Astrocyte of the cerebellum (primary cell): ENCODE data around the gene FBXW10.
"Not testable (repeated sequence)": the region's sequence is repeated elsewhere in the genome, so short reads cannot be mapped to it uniquely, and the experiment has no call there.

Experiments used
- DNase-seq: peaks from one replicate; pipeline ENCODE4 v3.0.0-alpha.2; 2011; ENCODE audit warnings: low read depth
- H3K4me3 ChIP-seq: 2 replicates; pipeline ENCODE4 v1.5.1; 2011; ENCODE audit warnings: mild to moderate bottlenecking, low read depth, low read length, moderate library complexity
- in situ Hi-C: cut with HindIII; loops from 2 replicates; pipeline ENCODE4 v1.10.0; 2017; ENCODE audit warnings: low sequenced_read_pairs

The FBXW10 gene

DNA sequence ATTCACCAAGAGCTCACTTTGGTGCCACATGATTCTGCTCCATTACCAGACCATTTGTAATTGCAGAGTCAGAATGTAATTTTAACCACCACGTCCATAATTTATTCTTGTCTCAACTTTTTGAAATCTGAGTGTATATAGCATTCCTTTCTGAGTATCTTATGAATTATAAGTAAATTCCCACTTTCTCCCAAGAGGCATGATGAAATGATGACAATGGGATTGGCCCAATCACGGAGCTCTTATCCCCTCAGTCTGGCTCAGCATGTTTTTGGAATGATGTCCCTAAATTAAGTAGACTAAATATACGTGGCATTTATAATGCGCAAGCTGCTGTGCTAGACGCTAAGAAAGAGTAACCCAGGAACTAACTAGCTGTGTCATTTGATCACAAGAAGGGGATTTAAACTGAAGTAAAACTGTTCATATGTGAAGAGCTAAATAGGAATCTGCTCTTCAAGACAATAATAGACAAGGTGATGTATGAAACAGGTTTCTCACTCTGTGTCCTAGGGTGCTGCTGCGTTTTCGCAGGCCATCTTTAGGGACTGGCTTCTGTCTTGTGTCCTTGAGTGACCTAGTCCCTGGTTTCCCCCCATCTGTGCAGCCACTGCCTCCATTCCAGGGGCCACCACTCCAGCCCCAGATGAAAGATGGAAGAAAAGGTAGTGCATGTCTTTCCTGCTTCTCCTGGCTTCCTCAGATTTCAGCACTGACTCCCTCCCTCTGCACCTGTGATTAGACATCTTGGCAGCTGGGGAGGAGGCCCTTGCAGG, 4.0 kb upstream of the FBXW10 start:
- DNase-seq, H3K4me3 ChIP-seq, in situ Hi-C loops: not testable (repeated sequence)

DNA sequence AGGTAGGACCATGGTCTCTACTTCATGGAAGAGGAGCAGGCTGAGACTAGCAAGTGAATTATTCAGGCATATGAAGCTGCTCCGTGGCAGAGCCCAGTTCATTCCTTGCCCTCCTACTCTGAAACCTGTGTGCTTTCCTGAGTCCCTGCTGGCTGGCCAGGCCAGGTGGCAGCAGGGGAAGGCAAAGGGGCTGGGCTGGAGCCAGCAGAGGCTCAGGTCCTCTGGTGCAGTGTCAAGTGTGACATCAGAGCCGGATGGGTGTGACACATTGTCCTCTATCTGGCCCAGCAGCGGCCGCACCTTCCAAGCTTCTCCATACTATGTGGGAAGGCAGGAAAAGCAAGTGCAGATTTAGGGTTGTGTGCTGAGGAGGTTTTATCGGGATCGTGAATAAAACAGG, 2.6 kb upstream of the FBXW10 start:
- DNase-seq, H3K4me3 ChIP-seq, in situ Hi-C loops: not testable (repeated sequence)

DNA sequence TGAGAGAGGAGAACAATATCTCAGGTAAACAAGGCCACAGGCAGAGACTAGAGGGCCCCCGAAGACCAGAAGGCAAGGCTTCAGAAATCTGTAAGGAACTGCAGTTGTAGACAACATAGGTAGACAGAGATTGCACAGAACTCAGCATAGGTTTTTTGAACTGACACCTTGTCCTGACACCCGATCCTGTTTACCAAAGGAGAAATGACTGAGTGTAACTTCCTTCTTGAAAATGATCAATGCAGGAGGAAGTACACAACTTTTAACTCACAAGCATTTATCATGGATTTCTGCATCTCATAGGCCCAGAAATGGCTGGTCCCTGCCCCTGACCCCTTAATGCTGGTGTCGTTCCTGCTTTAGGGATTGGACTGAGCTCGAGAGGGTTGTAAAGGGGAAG, 872 bp downstream of the FBXW10 start:
- in situ Hi-C loops, H3K4me3 ChIP-seq, DNase-seq: not testable (repeated sequence)

DNA sequence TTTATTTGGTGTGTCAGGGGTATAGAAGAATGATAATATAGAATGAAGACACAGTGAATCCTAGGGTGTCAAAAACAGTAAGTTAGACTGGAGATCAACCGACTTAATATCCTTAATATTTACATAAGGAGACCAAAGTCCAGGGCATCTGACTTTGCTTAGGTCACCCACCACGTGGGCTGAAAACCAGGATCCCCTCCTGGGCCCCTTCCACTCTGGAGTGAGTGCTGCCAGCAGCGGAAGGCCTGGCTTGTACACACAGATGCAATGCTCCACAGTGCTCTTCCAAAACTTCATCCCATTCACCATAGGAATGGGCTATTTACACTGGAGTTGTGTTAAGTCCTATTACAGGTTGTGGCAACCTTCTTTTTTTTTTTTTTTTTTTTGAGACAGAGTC, 2.7 kb downstream of the FBXW10 start:
- H3K4me3 ChIP-seq, in situ Hi-C loops, DNase-seq: not testable (repeated sequence)

DNA sequence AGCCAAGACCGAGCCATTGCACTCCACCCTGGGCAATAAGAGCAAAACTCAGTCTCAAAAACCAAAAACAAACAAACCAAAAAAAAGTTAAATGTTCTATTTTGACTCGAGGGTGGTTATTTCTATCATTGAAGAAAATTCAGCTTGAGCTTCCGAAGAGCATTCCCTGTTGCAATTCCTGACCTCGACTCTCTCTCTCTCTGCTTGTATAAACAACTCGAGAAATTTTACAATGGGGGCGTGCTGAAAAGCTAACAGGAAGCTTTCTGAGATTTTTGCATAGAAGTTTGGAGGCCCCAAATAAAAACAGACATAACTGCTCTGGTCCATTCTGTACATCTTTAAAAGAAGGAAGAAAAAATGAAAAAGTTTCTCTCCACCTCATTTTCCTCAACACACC, 3.6 kb downstream of the FBXW10 start:
- in situ Hi-C loops = not testable (repeated sequence)

DNA sequence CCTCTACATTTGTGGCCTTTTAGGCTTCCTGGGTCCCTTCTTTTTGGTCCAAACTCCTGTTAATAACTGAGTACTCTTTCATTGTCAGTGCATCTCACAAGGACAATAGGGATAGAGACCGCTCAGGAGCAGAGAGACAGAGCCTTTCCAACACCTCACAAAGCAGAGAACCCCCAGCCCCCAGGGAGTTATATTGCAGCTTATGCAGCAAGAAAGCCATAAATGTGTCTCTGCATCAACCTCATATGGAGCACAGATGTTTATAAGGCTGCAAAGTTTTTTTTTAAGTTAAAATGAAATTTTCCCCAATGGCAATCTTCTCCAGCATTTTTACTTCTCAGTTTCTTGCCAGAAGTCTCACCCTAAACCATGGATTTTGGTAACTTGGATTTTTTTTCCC, 6.4 kb downstream of the FBXW10 start:
- in situ Hi-C loops, H3K4me3 ChIP-seq, DNase-seq: not testable (repeated sequence)

More for the DNA sequence above, 3.6 kb downstream of the FBXW10 start:
- H3K4me3 ChIP-seq, DNase-seq: not testable (repeated sequence)

DNA sequence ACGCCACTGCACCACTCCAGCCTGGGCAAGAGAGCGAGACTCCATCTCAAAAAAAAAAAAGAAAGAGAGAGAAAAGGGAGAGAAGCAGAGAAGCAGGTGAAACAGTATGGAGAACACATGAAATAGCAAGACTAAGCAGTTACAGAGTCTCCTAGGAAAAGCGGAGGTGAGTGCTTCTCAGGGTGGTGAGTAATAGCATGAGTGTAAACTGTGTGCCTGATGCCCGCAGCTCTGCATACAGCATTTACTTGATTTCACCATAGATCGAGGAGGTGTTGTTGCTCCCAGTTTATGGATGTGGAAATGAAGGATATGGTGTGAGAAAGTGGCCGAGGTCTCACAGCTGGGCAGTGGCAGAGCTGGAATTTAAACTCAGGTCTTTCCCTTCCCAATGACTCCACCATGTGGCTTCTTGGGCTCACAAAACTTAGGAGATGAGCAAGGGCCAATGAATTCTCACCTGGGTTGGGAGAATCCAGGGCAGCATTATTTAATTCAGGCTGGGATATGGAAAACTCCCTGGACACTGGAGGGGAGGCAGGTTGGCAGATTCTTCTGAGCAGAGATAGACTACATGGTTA, 10.1 kb downstream of the FBXW10 start:
- in situ Hi-C loops = not testable (repeated sequence)

DNA sequence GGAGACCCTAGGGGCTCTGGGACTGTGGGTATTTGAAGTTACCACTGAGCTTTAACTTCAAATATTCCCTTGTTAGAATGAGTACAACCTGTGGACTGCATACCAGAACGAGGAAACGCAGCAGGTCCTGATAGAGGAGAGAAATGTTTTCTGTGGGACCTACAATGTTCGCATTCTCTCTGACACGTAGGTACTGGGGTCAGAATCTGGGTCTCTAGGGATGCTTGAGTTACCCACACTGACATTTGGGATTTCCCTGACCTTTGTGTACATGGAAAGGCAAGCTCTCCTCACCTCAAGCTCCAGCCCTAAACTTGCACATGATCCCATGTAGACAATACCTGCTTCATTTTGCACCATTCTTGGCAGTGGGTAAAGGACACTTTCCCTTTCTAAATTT, 12.1 kb downstream of the FBXW10 start:
- H3K4me3 ChIP-seq, DNase-seq, in situ Hi-C loops: not testable (repeated sequence)

More for the DNA sequence above, 10.1 kb downstream of the FBXW10 start:
- DNase-seq, H3K4me3 ChIP-seq: not testable (repeated sequence)

DNA sequence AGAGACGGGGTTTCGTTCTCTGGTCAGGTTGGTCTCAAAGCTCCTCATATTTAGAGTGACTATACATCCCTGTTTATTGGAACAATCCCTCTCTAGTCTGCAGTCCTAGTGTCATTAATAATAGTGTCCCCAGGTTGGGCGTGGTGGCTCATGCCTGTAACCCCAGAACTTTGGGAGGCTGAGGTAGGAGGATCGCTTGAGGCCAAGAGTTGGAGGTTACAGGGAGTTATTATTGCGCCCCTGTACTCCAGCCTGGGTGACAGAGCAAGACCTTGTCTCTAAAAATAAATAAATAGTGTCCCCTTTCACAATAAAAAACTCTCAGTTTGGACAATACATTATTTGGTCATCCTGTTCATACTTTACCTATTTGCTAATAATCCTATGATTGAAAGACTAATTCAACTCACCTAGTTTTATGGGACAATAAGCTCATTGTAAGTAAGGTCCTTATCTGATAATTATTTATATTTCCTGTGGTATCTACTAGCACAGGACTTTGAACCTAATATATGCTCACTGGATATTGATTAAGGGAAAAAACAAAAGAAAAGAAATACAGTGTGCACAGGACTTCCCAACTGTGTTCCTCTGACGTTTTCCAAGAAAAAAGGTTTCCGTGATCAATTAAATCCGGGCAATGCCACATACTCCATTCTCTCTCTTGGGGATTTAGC, 13.7 kb downstream of the FBXW10 start:
- DNase-seq, H3K4me3 ChIP-seq, in situ Hi-C loops: not testable (repeated sequence)

DNA sequence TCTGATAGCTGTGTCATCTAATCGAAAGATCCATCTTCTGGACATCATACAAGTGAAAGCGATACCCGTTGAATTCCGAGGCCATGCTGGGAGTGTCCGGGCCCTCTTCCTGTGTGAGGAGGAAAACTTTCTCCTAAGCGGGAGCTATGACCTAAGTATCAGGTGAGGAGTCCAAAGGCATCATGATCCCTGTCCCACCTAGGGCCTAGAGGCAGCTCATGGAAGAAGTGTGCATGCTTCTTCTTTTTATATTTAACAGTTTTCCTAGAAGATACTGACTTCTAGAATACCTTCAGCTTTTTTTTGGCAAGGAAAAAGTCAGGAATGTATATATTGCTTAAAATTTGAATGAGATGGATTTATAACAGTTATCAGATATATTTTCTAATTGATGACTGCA, 14.5 kb downstream of the FBXW10 start:
- in situ Hi-C loops, H3K4me3 ChIP-seq, DNase-seq: not testable (repeated sequence)

DNA sequence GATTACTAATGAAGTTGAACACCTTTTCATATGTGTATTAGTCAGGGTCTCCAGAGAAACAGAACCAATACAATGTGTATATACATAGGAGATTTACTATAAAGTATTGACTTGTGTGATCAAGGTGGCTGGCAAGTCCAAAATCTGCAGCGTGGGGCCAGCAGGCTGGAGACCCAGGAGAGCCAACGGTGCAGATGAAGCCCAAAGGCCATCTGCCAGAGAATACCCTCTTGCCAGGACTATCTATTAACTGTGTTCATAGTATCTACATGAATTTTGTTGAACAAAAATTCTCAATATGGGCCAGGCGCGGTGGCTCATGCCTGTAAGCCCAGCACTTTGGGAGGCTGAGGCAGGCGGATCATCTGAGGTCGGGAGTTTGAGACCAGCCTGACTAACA, 16.4 kb downstream of the FBXW10 start:
- DNase-seq, in situ Hi-C loops, H3K4me3 ChIP-seq: not testable (repeated sequence)

DNA sequence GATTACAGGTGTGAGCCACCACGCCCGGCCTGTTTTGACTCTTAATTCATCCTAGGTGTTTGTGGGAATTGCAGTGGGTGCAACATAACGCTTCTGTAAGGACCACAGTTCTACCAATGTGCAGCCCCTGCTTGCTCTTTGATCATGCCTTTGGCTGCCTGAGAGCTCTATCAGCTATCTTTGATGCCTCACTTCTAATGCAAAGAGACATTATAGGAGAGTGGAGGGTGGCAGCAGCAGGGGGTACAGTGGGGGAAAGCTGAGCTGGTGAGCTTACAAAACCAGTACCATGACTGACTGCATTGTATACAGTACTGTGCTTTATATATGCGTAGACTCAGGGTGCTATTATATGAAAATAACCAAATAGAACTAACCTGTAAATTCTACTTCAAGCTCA, 26.7 kb downstream of the FBXW10 start:
- H3K4me3 ChIP-seq, in situ Hi-C loops, DNase-seq: not testable (repeated sequence)

DNA sequence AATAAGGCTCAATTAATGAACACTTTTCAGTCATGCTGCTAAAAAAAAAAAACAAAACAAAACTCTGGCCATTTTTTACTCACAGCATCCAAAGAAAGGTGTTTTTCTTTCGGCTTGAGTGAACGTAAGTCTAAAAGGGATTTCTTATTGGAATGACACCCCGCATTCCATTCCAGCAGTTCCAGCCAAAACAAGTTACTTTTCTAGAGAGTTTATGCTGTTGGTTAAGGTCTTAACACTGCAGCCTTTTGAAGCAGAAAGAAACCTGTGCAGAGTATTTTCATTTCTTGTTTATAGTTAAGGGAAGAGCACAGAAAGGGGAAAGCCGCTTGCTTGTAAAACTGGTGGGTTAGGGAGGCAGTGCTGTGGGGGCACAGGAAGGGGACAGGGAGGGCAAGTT, 27.2 kb downstream of the FBXW10 start:
- H3K4me3 ChIP-seq, in situ Hi-C loops, DNase-seq: not testable (repeated sequence)
